ENCODE measurements around the gene MGAT4B.
"Not testable (repeated sequence)": the region's sequence is repeated elsewhere in the genome, so short reads cannot be mapped to it uniquely, and the experiment has no call there.

Gene MGAT4B

DNA sequence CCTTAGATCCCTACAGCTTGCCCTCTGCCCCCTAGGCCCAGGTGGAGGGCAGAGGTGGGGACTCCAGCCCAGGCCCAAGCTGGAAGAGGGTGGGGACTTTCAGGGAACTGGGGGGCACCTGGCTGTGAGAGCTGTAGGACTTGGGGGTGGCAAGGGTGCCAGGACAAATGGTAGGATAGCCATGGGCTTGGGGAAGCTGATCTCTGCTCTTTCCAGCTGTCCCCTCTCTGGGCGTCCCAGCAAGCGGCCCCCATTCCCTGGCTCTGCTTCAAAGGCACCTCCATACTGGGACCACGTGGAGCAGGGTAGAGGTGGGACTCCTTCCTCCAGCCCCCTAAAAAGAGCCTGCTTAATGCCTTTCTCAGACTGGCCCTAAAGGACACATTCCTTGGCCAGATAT is 12.5 kb downstream of the MGAT4B start:
- DNase-seq = no peak

- DNase-seq = no peak
These were observed 13.1 kb downstream of the MGAT4B start, which contains the start of gene LTC4S for GRCh38 chr5:179793468-179794139. LTC4S (plus strand) TSS chr5:179793986; CDS start chr5:179794081, 95 bp downstream.

DNA sequence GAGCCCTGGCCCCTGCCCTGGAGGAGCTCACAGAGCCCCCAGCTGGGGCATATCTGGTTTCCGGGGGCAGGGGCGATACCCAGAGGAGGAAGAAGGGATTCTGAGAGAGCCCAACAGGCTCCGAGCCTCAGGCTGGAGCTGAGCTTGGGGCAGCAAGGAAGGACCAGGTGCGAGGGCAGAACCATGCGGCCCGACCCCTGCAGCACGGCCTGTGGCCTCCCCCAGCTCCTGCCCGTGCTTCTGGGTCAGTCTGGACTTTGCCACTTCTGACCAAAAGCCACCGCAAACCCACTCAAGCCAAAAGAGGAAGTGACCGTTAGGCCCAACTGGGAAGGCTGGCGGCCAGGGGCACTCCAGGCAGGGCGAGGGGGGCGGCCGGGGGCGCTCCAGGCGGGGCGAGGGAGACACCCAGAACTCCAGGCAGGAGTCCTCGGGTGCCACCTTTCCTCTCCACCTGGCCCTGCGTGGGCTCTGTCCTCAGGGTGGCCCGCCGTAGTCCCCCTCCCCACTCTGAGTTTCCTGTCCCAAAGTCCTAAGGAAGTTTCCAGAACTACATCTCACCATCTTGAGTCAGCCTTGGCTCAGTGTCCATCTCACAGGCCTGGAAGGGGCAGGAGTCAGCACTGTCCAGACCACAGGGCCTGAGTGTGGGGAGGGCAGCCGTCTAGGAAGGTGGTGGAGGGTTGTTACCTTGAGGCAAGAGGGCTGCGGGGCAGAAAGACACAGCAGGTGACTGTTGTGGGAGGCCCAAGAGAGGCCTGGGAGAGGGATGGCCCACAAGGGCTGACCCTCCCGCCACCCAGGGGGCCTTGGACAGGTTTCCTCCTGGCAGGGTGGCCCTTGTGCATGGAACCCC is 13.8 kb downstream of the MGAT4B start:
- DNase-seq = no peak

- no peak for DNase-seq
These were observed 14.6 kb downstream of the MGAT4B start for GRCh38 chr5:179791881-179792611.

- DNase-seq = not testable (repeated sequence)
These were observed 17.4 kb downstream of the MGAT4B start for GRCh38 chr5:179789278-179789677.

DNA sequence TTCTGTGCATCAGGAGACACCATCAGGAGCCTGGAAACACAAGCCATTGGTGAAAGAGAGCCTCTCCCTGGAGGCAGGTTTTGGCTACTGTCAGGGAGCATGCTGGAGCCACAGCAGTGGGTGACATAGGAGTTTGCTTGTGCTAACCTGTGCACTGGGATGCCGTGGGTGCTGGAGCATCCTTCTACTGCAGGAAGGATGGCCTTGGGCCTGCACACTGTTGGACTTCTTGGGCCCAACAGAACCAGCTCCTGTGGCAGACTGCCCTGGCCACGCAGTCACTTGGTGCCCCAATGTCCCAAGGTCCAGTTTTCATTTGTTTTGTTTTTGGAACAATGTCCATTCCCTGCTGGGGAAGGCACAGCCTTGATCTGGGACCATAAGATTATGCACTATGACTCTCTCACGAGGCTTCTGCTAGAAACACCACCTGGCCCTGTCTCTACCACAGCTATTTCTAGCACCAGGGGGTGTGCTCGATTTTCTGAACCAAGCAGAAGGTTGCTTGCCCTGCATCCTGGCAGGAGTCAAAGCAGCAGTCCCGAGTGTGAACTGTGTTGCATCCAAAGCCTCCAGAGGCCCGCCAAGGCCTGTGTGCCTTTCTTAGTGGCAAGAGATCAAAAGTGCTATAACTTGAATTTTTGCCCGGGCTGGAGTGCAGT is 18.3 kb downstream of the MGAT4B start:
- DNase-seq = no peak

DNA sequence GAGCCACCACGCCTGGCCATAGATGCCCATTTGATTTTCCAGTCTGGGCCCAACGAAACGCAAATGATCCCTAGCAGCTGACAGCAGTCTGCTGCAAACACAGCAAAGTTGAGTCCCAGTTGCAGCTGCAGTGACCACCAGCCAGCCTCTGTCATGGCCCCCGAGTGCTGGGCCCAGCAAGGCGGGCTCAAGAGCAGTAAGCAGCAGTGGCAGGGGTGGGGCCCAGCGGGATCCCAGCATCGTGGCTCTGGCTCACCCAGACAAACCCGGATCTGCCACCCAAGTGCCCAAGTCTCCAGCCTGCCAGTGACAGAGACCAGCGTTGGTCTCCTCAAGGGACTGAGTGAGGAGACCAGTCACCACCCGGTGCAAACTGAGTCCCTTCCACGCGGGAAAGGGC is 19.8 kb downstream of the MGAT4B start:
- DNase-seq = no peak

- no peak for DNase-seq
These were observed 23.5 kb downstream of the MGAT4B start for GRCh38 chr5:179783128-179783527.

- no peak for DNase-seq
These were observed 24.8 kb downstream of the MGAT4B start for GRCh38 chr5:179781846-179782245.

- DNase-seq = no peak
These were observed 26.3 kb downstream of the MGAT4B start for GRCh38 chr5:179780362-179780761.

GRCh38 chr5:179779826-179780225 is 26.8 kb downstream of the MGAT4B start:
- DNase-seq = no peak

- no peak for DNase-seq
These were observed 28.1 kb downstream of the MGAT4B start for GRCh38 chr5:179778591-179778990.

GRCh38 chr5:179777909-179778308 is 28.8 kb downstream of the MGAT4B start:
- DNase-seq = no peak

- DNase-seq = no peak
These were observed 29.2 kb downstream of the MGAT4B start for GRCh38 chr5:179777456-179777855.

GRCh38 chr5:179776411-179776938 is 30.2 kb downstream of the MGAT4B start:
- no peak for DNase-seq

DNA sequence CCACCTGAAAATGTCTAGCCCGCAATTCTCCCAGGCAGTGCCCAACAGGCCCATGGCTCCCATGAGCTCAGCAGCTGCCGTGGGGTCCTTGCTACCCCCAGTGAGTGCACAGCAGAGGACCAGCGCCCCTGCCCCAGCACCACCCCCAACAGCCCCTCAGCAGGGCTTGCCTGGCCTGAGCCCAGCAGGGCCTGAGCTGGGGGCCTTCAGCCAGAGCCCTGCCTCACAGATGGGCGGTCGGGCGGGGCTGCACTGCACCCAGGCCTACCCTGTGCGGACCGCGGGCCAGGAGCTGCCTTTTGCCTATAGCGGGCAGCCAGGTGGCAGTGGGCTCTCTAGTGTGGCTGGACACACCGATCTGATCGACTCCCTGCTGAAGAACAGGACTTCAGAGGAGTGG is 32.2 kb downstream of the MGAT4B start:
- DNase-seq = no peak

DNA sequence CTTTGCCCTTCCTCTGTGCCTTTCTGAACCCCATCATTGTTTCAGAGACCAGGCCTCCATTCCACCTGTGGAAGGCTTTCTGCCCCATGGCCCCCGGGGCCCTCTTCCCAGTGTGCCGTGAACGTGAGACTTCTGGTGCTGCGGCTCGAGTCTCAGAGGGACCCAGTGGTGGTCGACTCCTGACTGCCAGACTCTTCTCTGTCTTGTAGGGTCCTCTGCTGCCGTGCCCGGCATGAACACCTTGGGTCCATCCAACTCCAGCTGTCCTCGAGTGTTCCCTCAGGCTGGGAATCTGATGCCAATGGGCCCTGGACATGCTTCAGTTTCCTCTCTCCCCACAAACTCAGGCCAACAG is 33.0 kb downstream of the MGAT4B start:
- DNase-seq = no peak

GRCh38 chr5:179772351-179772750 is 34.3 kb downstream of the MGAT4B start:
- no peak for DNase-seq

DNA sequence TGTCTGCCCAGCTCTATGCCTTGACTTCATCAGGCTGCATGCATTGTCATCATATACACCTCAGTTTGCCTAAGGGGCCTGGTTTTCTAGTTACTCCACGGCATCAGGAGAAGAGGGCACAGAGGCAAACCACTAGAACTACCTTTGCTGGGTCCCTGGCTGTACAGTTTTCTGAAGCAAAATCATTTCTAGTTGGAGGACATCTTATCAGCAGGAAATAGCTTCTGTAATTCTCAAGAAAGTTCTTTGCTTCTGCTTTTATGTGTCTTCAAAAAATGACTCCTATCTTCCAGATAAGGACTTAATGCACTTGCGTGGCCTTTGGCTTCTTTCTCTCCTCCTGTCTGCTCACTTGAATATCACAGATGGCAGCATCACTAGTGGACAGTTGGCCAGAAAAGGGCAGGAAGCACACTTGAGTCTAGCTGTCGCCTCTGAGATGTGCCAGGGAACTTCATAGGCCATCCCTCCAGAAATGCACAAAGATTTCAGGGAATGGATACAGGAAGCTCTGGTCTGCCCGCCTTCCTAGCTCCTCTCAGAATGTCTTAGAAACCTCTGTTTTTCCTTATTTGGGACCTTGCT is 35.3 kb downstream of the MGAT4B start:
- DNase-seq = no peak

DNA sequence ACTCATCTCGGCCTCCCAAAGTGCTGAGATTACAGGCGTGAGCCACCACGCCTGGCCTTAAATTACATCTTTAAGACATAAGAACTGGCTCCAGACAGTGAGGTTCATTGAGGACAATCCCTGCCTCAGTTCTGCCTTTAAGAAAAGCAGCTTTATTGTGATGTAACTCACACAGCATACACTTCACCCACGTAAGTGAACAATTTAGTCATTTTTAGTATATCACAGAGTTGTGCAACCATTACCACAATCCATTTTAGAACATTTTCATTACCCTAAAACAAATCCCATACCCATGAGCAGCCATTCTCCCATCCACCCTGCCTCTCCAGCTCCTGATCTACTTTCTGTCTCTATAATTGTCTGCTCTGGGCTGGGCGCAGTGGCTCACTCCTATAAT is 36.9 kb downstream of the MGAT4B start:
- no peak for DNase-seq

GRCh38 chr5:179769271-179769670 is 37.4 kb downstream of the MGAT4B start:
- DNase-seq = no peak

DNA sequence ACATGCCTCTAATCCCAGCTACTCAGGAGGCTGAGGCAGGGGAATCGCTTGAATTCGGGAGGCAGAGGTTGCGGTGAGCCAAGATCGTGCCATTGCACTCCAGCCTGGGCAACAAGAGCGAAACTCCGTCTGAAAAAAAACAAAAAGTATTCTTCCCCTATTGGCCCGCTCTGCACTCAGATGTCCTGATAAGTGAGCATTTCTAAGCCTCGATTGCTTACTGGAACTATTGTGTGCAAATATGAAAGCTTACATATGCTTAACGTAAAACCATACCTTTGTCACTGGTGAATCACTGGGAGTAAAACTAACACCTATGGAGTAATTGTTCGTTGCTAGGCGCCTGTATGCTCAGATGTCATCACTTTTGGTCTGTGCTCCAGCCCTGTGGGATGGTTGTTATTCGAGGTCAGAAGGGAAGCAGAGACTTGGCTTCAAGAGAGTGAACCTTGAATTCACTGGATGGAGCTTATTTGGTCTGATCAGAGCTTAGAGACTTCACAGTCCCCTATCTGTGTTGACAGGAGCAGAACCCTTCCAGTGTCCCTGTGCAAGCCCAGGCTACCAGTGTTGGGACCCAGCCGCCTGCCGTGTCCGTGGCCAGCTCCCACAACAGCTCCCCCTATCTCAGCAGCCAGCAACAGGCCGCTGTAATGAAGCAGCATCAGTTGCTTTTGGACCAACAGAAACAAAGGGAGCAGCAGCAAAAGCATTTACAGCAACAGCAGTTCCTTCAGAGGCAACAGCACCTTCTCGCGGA is 38.2 kb downstream of the MGAT4B start:
- no peak for DNase-seq
